HG03571 (cell line): Measurements from ENCODE around the gene ADARB2.
"Not testable (repeated sequence)": the region's sequence is repeated elsewhere in the genome, so short reads cannot be mapped to it uniquely, and the experiment has no call there.

Source experiments
- ATAC-seq: cut with Tn5 transposase; IDR thresholded peaks from one replicate; pipeline ENCODE4 v1.9.1; 2021; ENCODE audit not compliant: unreplicated experiment

ADARB2 gene

GRCh38 chr10:1617376-1618317, 119.7 kb downstream of the ADARB2 start:
- ATAC-seq: not testable (repeated sequence)

GRCh38 chr10:1616701-1617100, 120.6 kb downstream of the ADARB2 start:
- not testable (repeated sequence) for ATAC-seq

- no peak for ATAC-seq
Observed at GRCh38 chr10:1615186-1615954, 122.0 kb downstream of the ADARB2 start.

GRCh38 chr10:1613511-1613910, 123.8 kb downstream of the ADARB2 start:
- no peak for ATAC-seq

GRCh38 chr10:1612908-1613307, 124.4 kb downstream of the ADARB2 start:
- ATAC-seq: no peak

- ATAC-seq: no peak
Observed at GRCh38 chr10:1611936-1612550, 125.3 kb downstream of the ADARB2 start.

GRCh38 chr10:1610986-1611770, 126.1 kb downstream of the ADARB2 start:
- no peak for ATAC-seq

GRCh38 chr10:1609648-1609970, 127.7 kb downstream of the ADARB2 start:
- no peak for ATAC-seq

GRCh38 chr10:1608851-1609647, 128.3 kb downstream of the ADARB2 start:
- no peak for ATAC-seq

GRCh38 chr10:1608408-1608807, 128.9 kb downstream of the ADARB2 start:
- ATAC-seq: no peak

- no peak for ATAC-seq
Observed at GRCh38 chr10:1607466-1607865, 129.9 kb downstream of the ADARB2 start.

GRCh38 chr10:1605999-1606940, 131.1 kb downstream of the ADARB2 start:
- ATAC-seq: no peak

- ATAC-seq: no peak
Observed at GRCh38 chr10:1605121-1605520, 132.2 kb downstream of the ADARB2 start.

GRCh38 chr10:1604246-1604645, 133.1 kb downstream of the ADARB2 start:
- no peak for ATAC-seq

- ATAC-seq: no peak
Observed at GRCh38 chr10:1603181-1603580, 134.1 kb downstream of the ADARB2 start.

GRCh38 chr10:1602037-1602484, 135.3 kb downstream of the ADARB2 start:
- no peak for ATAC-seq

- ATAC-seq: no peak
Observed at GRCh38 chr10:1601406-1601805, 135.9 kb downstream of the ADARB2 start.

- ATAC-seq: no peak
Observed at GRCh38 chr10:1600861-1601260, 136.5 kb downstream of the ADARB2 start.
